H9 (cell line): ENCODE measurements around the gene JAKMIP3. TPM values are rescaled to one million over a fixed set of nuclear protein-coding genes. Genes with fewer than 3 reads are reported as not detected.

ENCODE experiments used
- DNase-seq: peaks from one replicate; pipeline ENCODE4 v3.0.0-alpha.2; 2017
- H2AFZ ChIP-seq: one replicate; pipeline ENCODE4 v1.6.1; 2013; ENCODE audit warnings: mild to moderate bottlenecking, low read length, control low read depth, moderate library complexity
- H2AK5ac ChIP-seq: 2 replicates; pipeline ENCODE4 v1.6.1; 2013; ENCODE audit warnings: low read length, control low read depth, mixed read lengths; ENCODE audit not compliant: insufficient read length
- H2BK120ac ChIP-seq: one replicate; pipeline ENCODE4 v1.6.1; 2013; ENCODE audit warnings: low read depth, mild to moderate bottlenecking, low read length, control low read depth, inconsistent platforms; ENCODE audit not compliant: poor library complexity, severe bottlenecking
- H2BK12ac ChIP-seq: 2 replicates; pipeline ENCODE4 v1.6.1; 2013; ENCODE audit warnings: low read length, control low read depth, mixed read lengths, low read depth; ENCODE audit not compliant: insufficient read length
- H2BK15ac ChIP-seq: 2 replicates; pipeline ENCODE4 v1.6.1; 2013; ENCODE audit warnings: low read depth, low read length, control low read depth
- H2BK20ac ChIP-seq: one replicate; pipeline ENCODE4 v1.6.1; 2013; ENCODE audit warnings: low read depth, mild to moderate bottlenecking, low read length, control low read depth, inconsistent platforms; ENCODE audit not compliant: poor library complexity, severe bottlenecking
- H2BK5ac ChIP-seq: 2 replicates; pipeline ENCODE4 v1.6.1; 2013; ENCODE audit warnings: low read length, control low read depth, mixed read lengths; ENCODE audit not compliant: insufficient read length
- H3K14ac ChIP-seq: 2 replicates; pipeline ENCODE4 v1.6.1; 2013; ENCODE audit warnings: low read length, control low read depth; ENCODE audit not compliant: insufficient read depth
- H3K18ac ChIP-seq: 2 replicates; pipeline ENCODE4 v1.6.1; 2013; ENCODE audit warnings: low read depth, mild to moderate bottlenecking, mixed read lengths, low read length, control low read depth; ENCODE audit not compliant: insufficient read length
- H3K23ac ChIP-seq: 2 replicates; pipeline ENCODE4 v1.6.1; 2013; ENCODE audit warnings: low read length, control low read depth, mixed read lengths, low read depth; ENCODE audit not compliant: insufficient read length
- H3K23me2 ChIP-seq: 2 replicates; pipeline ENCODE4 v1.6.1; 2013; ENCODE audit warnings: low read depth, mild to moderate bottlenecking, mixed read lengths, low read length, control low read depth; ENCODE audit not compliant: insufficient read length, poor library complexity, severe bottlenecking
- H3K27ac ChIP-seq: 2 replicates; pipeline ENCODE4 v1.5.1; 2013; ENCODE audit warnings: low read length, control low read depth, mixed read lengths, low read depth; ENCODE audit not compliant: insufficient read length
- H3K27me3 ChIP-seq: 2 replicates; pipeline ENCODE4 v1.6.1; 2013; ENCODE audit warnings: low read length, control low read depth, inconsistent platforms; ENCODE audit not compliant: insufficient read depth
- H3K4ac ChIP-seq: 2 replicates; pipeline ENCODE4 v1.6.1; 2013; ENCODE audit warnings: low read depth, mild to moderate bottlenecking, control low read depth, inconsistent platforms, low read length, moderate library complexity
- H3K4me1 ChIP-seq: 2 replicates; pipeline ENCODE4 v1.6.1; 2013; ENCODE audit warnings: low read length, control low read depth, inconsistent platforms; ENCODE audit not compliant: insufficient read depth
- H3K4me2 ChIP-seq: 2 replicates; pipeline ENCODE4 v1.6.1; 2013; ENCODE audit warnings: low read length, control low read depth, mixed read lengths; ENCODE audit not compliant: insufficient read length, insufficient read depth
- H3K56ac ChIP-seq: 2 replicates; pipeline ENCODE4 v1.6.1; 2013; ENCODE audit warnings: low read depth, mild to moderate bottlenecking, mixed read lengths, low read length, control low read depth; ENCODE audit not compliant: insufficient read length
- H3K79me1 ChIP-seq: 2 replicates; pipeline ENCODE4 v1.6.1; 2013; ENCODE audit warnings: low read depth, mild to moderate bottlenecking, moderate library complexity, low read length, control low read depth, inconsistent platforms; ENCODE audit not compliant: insufficient read depth, poor library complexity, severe bottlenecking
- H3K79me2 ChIP-seq: 2 replicates; pipeline ENCODE4 v1.6.1; 2013; ENCODE audit warnings: low read length, control low read depth, inconsistent platforms; ENCODE audit not compliant: insufficient read depth
- H3K9ac ChIP-seq: 2 replicates; pipeline ENCODE4 v1.6.1; 2013; ENCODE audit warnings: low read length, control low read depth, mixed read lengths; ENCODE audit not compliant: insufficient read length; ENCODE audit errors: extremely low read depth
- H3K9me3 ChIP-seq: one replicate; pipeline ENCODE4 v1.6.1; 2013; ENCODE audit warnings: low read depth, low read length, inconsistent platforms; ENCODE audit not compliant: control insufficient read depth
- H3T11ph ChIP-seq: one replicate; pipeline ENCODE4 v1.6.1; 2013; ENCODE audit warnings: mild to moderate bottlenecking, low read length, control low read depth, inconsistent platforms
- H4K20me1 ChIP-seq: one replicate; pipeline ENCODE4 v1.6.1; 2013; ENCODE audit not compliant: control insufficient read depth, insufficient read length, insufficient read depth
- H4K5ac ChIP-seq: 2 replicates; pipeline ENCODE4 v1.6.1; 2013; ENCODE audit warnings: low read depth, mild to moderate bottlenecking, mixed read lengths, low read length, control low read depth; ENCODE audit not compliant: insufficient read length
- H4K8ac ChIP-seq: replicated peaks from 2 replicates; pipeline ENCODE4 v1.6.1; 2013; ENCODE audit warnings: low read length, control low read depth, mixed read lengths, low read depth; ENCODE audit not compliant: insufficient read length
- H4K91ac ChIP-seq: 2 replicates; pipeline ENCODE4 v1.6.1; 2013; ENCODE audit warnings: low read depth, mild to moderate bottlenecking, moderate library complexity, mixed read lengths, low read length, control low read depth; ENCODE audit not compliant: insufficient read length
- H3K27ac Mint-ChIP-seq, 3 experiments: 2 replicates in 2 of 3; 3 replicates in 1 of 3; pipeline ENCODE4 v1.8.0; 2020 to 2021; ENCODE audit warnings: mixed read lengths in 3 of 3, mild to moderate bottlenecking in 1 of 3, moderate library complexity in 1 of 3
- H3K27me3 Mint-ChIP-seq: 2 replicates; pipeline ENCODE4 v1.8.0; 2021; ENCODE audit warnings: low read depth, mild to moderate bottlenecking, moderate library complexity, mixed read lengths
- H3K36me3 Mint-ChIP-seq, 3 experiments: 2 replicates in 2 of 3; 3 replicates in 1 of 3; pipeline ENCODE4 v1.8.0; 2020 to 2021; ENCODE audit warnings: low read depth in 3 of 3, mixed read lengths in 3 of 3; ENCODE audit not compliant: insufficient read depth in 1 of 3
- H3K4me1 Mint-ChIP-seq, 2 experiments: 2 replicates each; pipeline ENCODE4 v1.8.0; 2020; ENCODE audit warnings: mixed read lengths in 2 of 2
- H3K4me3 Mint-ChIP-seq, 2 experiments: 2 replicates in 1 of 2; 3 replicates in 1 of 2; pipeline ENCODE4 v1.8.0; 2020 to 2021; ENCODE audit warnings: mild to moderate bottlenecking in 2 of 2, mixed read lengths in 2 of 2, moderate library complexity in 1 of 2
- H3K9me3 Mint-ChIP-seq, 2 experiments: 2 replicates in 1 of 2; 3 replicates in 1 of 2; pipeline ENCODE4 v1.8.0; 2020; ENCODE audit warnings: mild to moderate bottlenecking in 2 of 2, mixed read lengths in 2 of 2, moderate library complexity in 1 of 2
- WGBS: extraction: QIAGEN DNeasy Blood & Tissue Kit; methylation state at CpG from one replicate; pipeline ENCODE4 v1.1.7; 2013; ENCODE audit warnings: missing lambda C conversion rate, low lambda C conversion rate, mixed read lengths; ENCODE audit not compliant: insufficient read length; ENCODE audit errors: extremely low coverage; 5-methylcytosine and 5-hydroxymethylcytosine counted together
- total RNA-seq: library from RNA; stranded (reverse); gene quantifications from 2 replicates; pipeline ENCODE4 v1.2.1, GENCODE V29; 2021
- TF ChIP-seq, protein P1 (sequence below): fragments of 200-600 bp; sonication (generic); conservative IDR thresholded peaks from 3 replicates; pipeline ENCODE4 v1.8.0; 2021; ENCODE audit warnings: antibody characterized with exemption, mild to moderate bottlenecking

The JAKMIP3 gene
- total RNA-seq, 1 experiment from 2014 or later: 0.50 TPM

GRCh38 chr10:132019366-132019765 lies 46.4 kb upstream of the JAKMIP3 start:
- H3K9ac ChIP-seq: no peak overlapping the region
- no peak for DNase-seq
- no peak overlapping the region for H3K4me3 Mint-ChIP-seq
- no peak overlapping the region for H3K4me2 ChIP-seq
- no peaks in the 10 kb centered on the region for H3K79me1 ChIP-seq
- H3K4me1 ChIP-seq: no peaks in the 10 kb centered on the region; the same call in 1 of the 2 replicates
- no peak overlapping the region for H3K27ac ChIP-seq
- no peak overlapping the region for H3K4ac ChIP-seq
- no peaks in the 10 kb centered on the region for H4K20me1 ChIP-seq
- no peak overlapping the region for H3K23ac ChIP-seq
- TF ChIP-seq, protein P1, sequence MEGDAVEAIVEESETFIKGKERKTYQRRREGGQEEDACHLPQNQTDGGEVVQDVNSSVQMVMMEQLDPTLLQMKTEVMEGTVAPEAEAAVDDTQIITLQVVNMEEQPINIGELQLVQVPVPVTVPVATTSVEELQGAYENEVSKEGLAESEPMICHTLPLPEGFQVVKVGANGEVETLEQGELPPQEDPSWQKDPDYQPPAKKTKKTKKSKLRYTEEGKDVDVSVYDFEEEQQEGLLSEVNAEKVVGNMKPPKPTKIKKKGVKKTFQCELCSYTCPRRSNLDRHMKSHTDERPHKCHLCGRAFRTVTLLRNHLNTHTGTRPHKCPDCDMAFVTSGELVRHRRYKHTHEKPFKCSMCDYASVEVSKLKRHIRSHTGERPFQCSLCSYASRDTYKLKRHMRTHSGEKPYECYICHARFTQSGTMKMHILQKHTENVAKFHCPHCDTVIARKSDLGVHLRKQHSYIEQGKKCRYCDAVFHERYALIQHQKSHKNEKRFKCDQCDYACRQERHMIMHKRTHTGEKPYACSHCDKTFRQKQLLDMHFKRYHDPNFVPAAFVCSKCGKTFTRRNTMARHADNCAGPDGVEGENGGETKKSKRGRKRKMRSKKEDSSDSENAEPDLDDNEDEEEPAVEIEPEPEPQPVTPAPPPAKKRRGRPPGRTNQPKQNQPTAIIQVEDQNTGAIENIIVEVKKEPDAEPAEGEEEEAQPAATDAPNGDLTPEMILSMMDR: no peak
- H3K36me3 Mint-ChIP-seq: no peaks in the 10 kb centered on the region; a peak in 1 of 7 replicates
- no peaks in the 10 kb centered on the region for H3K9me3 Mint-ChIP-seq
- H3K9me3 ChIP-seq: no peaks in the 10 kb centered on the region
- H2BK20ac ChIP-seq: no peak overlapping the region
- no peak overlapping the region for H4K8ac ChIP-seq
- WGBS: no CpG with 5 or more reads among the region's 7 CpGs
- no peak overlapping the region; the same call in 1 of the 2 replicates for H3K14ac ChIP-seq
- no peak overlapping the region for H2BK15ac ChIP-seq
- H3K27me3 ChIP-seq: no peaks in the 10 kb centered on the region
- no peak overlapping the region for H4K91ac ChIP-seq
- no peak overlapping the region for H3T11ph ChIP-seq
- peaks cover 27% of the 10 kb centered on the region for H3K27me3 Mint-ChIP-seq
- no peak overlapping the region for H2BK5ac ChIP-seq
- H2BK120ac ChIP-seq: no peak overlapping the region
- H3K18ac ChIP-seq: no peak overlapping the region
- H3K23me2 ChIP-seq: no peaks in the 10 kb centered on the region
- H2BK12ac ChIP-seq: no peak overlapping the region
- H4K5ac ChIP-seq: no peak overlapping the region
- peaks cover 20 to 28% of the 10 kb centered on the region in 2 experiments for H3K4me1 Mint-ChIP-seq
- no peaks in the 10 kb centered on the region for H3K79me2 ChIP-seq
- H2AK5ac ChIP-seq: no peak overlapping the region
- H3K27ac Mint-ChIP-seq: no peak overlapping the region
- no peak overlapping the region for H2AFZ ChIP-seq
- H3K56ac ChIP-seq: no peak overlapping the region
